A673 (cell line): ENCODE results near the gene PRKCH. TPM values are rescaled to one million over a fixed set of nuclear protein-coding genes. Genes with fewer than 3 reads are reported as not detected.
"Not testable (repeated sequence)": the region's sequence is repeated elsewhere in the genome, so short reads cannot be mapped to it uniquely, and the experiment has no call there.

ENCODE experiments used
- BruUV-seq: library from RNA; stranded (reverse); fragments of 400-500 nt; replicated peaks from 2 replicates; lab custom pipeline; 2021; lab: Mats Ljungman, UMichigan
- CTCF ChIA-PET: fragments of 300-600 bp; sonication (Branson Sonifier 250); formaldehyde crosslinking; loops from one replicate; lab custom pipeline; 2022; ENCODE audit warnings: antibody characterized with exemption; lab: Charles Lee
- POLR2A ChIA-PET: fragments of 300-600 bp; sonication (Branson Sonifier 250); formaldehyde crosslinking; loops from one replicate; lab custom pipeline; 2022; ENCODE audit warnings: antibody characterized with exemption; ENCODE audit not compliant: low non-redundant PET; lab: Charles Lee
- DNase-seq: peaks from one replicate; pipeline ENCODE4 v3.0.0-alpha.2; 2015; ENCODE audit warnings: low spot score
- H3K27ac ChIP-seq: fragments of 200-600 bp; sonication (generic); 2 replicates; pipeline ENCODE4 v1.5.1; 2016; ENCODE audit warnings: mixed run types, low read depth, mild to moderate bottlenecking, mixed read lengths, antibody characterized with exemption, low read length; ENCODE audit not compliant: poor library complexity, severe bottlenecking
- H3K27me3 ChIP-seq: fragments of 200-600 bp; sonication (generic); replicated peaks from 2 replicates; pipeline ENCODE4 v1.6.1; 2017; ENCODE audit warnings: mixed run types, low read depth, mild to moderate bottlenecking, mixed read lengths, antibody characterized with exemption, low read length; ENCODE audit not compliant: insufficient read depth, poor library complexity
- H3K36me3 ChIP-seq: fragments of 200-600 bp; sonication (generic); 2 replicates; pipeline ENCODE4 v1.6.1; 2016; ENCODE audit warnings: mixed run types, mild to moderate bottlenecking, mixed read lengths, antibody characterized with exemption, low read length; ENCODE audit not compliant: insufficient read depth, poor library complexity, severe bottlenecking
- H3K4me1 ChIP-seq: fragments of 200-600 bp; sonication (generic); 2 replicates; pipeline ENCODE4 v1.6.1; 2017; ENCODE audit warnings: mixed run types, mild to moderate bottlenecking, mixed read lengths, antibody characterized with exemption, low read length; ENCODE audit not compliant: insufficient read depth, poor library complexity, severe bottlenecking
- H3K4me3 ChIP-seq: fragments of 200-600 bp; sonication (generic); 2 replicates; pipeline ENCODE4 v1.5.1; 2016; ENCODE audit warnings: low read depth, mixed run types, mild to moderate bottlenecking, mixed read lengths, low read length; ENCODE audit not compliant: poor library complexity, severe bottlenecking
- H3K9me3 ChIP-seq: fragments of 200-600 bp; sonication (generic); 2 replicates; pipeline ENCODE4 v1.6.1; 2016; ENCODE audit warnings: mixed run types, low read depth, mild to moderate bottlenecking, mixed read lengths, antibody characterized with exemption, low read length; ENCODE audit not compliant: poor library complexity, severe bottlenecking
- CTCF ChIP-seq: fragments of 300-800, 200-600 bp; sonication (generic); conservative IDR thresholded peaks from 2 replicates; pipeline ENCODE4 v1.5.1; 2017; ENCODE audit warnings: low read depth, mild to moderate bottlenecking, antibody characterized with exemption, low read length, moderate library complexity, mixed read lengths
- EZH2 ChIP-seq: fragments of 200-600 bp; sonication (generic); IDR thresholded peaks from 2 replicates; pipeline ENCODE4 v1.6.1; 2017; ENCODE audit warnings: borderline replicate concordance, low read depth, mild to moderate bottlenecking, mixed read lengths, antibody characterized with exemption, low read length; ENCODE audit not compliant: poor library complexity, severe bottlenecking
- intact Hi-C: fragments of 100-400 bp; cut with micrococcal nuclease; formaldehyde crosslinking; loops from one replicate; pipeline ENCODE4 v1.10.0; 2022; ENCODE audit not compliant: unreplicated experiment
- total RNA-seq: library from RNA; stranded (reverse); gene quantifications from 2 replicates; pipeline ENCODE4 v1.2.3, GENCODE V29; 2021

The PRKCH gene
- total RNA-seq, 1 experiment from 2014 or later: 1.8 TPM

GRCh38 chr14:61462566-61463193, 141.3 kb downstream of the PRKCH start:
- no peaks in the 10 kb centered on the region for H3K9me3 ChIP-seq
- no peak for TF ChIP-seq EZH2
- no peak for TF ChIP-seq CTCF
- H3K36me3 ChIP-seq: no peaks in the 10 kb centered on the region
- peaks cover 14% of the 10 kb centered on the region for H3K4me1 ChIP-seq
- BruUV-seq: no TSS peak
- CTCF ChIA-PET: interaction anchor here (0.6 kb wide), 1 partner anchor 371 kb away, joined by 7 read pairs; no protein-coding TSS in a partner anchor
- DNase-seq: peak; percentile 50
- no peaks in the 10 kb centered on the region for H3K27me3 ChIP-seq
- no peak overlapping the region for H3K27ac ChIP-seq
- H3K4me3 ChIP-seq: no peak overlapping the region
- POLR2A ChIA-PET: no interaction called here
- intact Hi-C loops: no loop called here

- TF ChIP-seq CTCF (no peak), EZH2 (no peak)
- ChIA-PET POLR2A (no interaction called here), CTCF (no interaction called here)
- no TSS peak for BruUV-seq
- H3K4me1 ChIP-seq: peaks cover 14% of the 10 kb centered on the region
- no peak overlapping the region for H3K4me3 ChIP-seq
- no peaks in the 10 kb centered on the region for H3K9me3 ChIP-seq
- no peaks in the 10 kb centered on the region for H3K27me3 ChIP-seq
- no peaks in the 10 kb centered on the region for H3K36me3 ChIP-seq
- no peak for DNase-seq
- no peak overlapping the region for H3K27ac ChIP-seq
- intact Hi-C loops: no loop called here
These were observed 142.4 kb downstream of the PRKCH start for GRCh38 chr14:61463664-61464285.

- DNase-seq, H3K4me3 ChIP-seq, BruUV-seq, CTCF ChIA-PET, H3K27me3 ChIP-seq, POLR2A ChIA-PET, intact Hi-C loops, H3K27ac ChIP-seq, H3K36me3 ChIP-seq, H3K9me3 ChIP-seq: not testable (repeated sequence)
- peaks cover 14% of the 10 kb centered on the region for H3K4me1 ChIP-seq
These were observed 143.4 kb downstream of the PRKCH start for GRCh38 chr14:61464539-61465320.
